ENCODE results near the gene XYLB.

GRCh38 chr3:38347421-38348200, 1.0 kb downstream of the XYLB start:
- no peak for TF ChIP-seq RAD21 (IDR thresholded peaks at IDR 0.05; ENCODE audit: low read depth)
- TF ChIP-seq CTCF (IDR thresholded peaks at IDR 0.05 in 2 of 3, conservative IDR thresholded peaks at IDR 0.05 in 1 of 3; ENCODE audit: borderline replicate concordance in 1 of 3, insufficient read depth in 1 of 3, low read depth in 2 of 3, low read length in 2 of 3), result no peak
- TF ChIP-seq POLR2AphosphoS5 (IDR thresholded peaks at IDR 0.05; ENCODE audit: low read depth, low read length), result no peak
- TF ChIP-seq POLR2A (IDR thresholded peaks at IDR 0.05; ENCODE audit: borderline replicate concordance, extremely low read depth, insufficient read depth, insufficient read length), result no peak
- TF ChIP-seq ZNF274 (IDR thresholded peaks at IDR 0.05; ENCODE audit: low read depth, low read length), result no peak
- TF ChIP-seq EZH2phosphoT487 (IDR thresholded peaks at IDR 0.05; ENCODE audit: borderline replicate concordance), result no peak
